ENCODE measurements around the gene KIAA0232.

DNA sequence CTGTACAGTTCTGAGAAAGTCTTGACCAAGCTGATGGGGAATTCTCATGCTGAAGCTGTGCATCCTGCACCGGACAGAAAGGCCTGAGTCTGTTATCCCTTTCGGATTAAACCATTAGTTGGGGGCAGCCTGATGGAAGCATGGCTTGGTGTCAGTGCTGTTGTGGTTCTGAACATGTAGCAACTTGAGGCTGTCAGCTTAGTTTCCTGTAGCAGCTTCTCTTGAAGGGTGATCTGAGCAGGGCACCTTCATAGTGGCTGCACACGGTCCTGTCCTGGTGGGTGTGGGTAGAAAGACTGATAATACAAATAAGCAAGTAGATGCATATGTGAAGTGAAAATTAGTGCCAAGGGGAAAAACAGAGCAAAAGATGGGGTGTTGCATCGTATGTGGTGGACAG lies 11.7 kb downstream of the KIAA0232 start:
- TF ChIP-seq, protein P1, sequence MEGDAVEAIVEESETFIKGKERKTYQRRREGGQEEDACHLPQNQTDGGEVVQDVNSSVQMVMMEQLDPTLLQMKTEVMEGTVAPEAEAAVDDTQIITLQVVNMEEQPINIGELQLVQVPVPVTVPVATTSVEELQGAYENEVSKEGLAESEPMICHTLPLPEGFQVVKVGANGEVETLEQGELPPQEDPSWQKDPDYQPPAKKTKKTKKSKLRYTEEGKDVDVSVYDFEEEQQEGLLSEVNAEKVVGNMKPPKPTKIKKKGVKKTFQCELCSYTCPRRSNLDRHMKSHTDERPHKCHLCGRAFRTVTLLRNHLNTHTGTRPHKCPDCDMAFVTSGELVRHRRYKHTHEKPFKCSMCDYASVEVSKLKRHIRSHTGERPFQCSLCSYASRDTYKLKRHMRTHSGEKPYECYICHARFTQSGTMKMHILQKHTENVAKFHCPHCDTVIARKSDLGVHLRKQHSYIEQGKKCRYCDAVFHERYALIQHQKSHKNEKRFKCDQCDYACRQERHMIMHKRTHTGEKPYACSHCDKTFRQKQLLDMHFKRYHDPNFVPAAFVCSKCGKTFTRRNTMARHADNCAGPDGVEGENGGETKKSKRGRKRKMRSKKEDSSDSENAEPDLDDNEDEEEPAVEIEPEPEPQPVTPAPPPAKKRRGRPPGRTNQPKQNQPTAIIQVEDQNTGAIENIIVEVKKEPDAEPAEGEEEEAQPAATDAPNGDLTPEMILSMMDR (IDR thresholded peaks at IDR 0.05) = no peak
- TF ChIP-seq POLR2A (IDR thresholded peaks at IDR 0.05) = no peak
